Lower leg skin (tissue), 3 donors: ENCODE results near the gene DDC.

Experiments
- POLR2A ChIP-seq, 2 donors: fragments of 450-650 bp; IDR thresholded peaks; one replicate each; pipeline ENCODE4 v1.6.1; 2016 to 2017; ENCODE audit warnings: antibody characterized with exemption in 2 of 2, mild to moderate bottlenecking in 1 of 2, moderate library complexity in 1 of 2
- TF ChIP-seq, protein P1 (sequence below), 3 donors: fragments of 450-650 bp; IDR thresholded peaks; one replicate each; pipeline ENCODE4 v1.5.1; 2016; ENCODE audit warnings: antibody characterized with exemption in 3 of 3, mild to moderate bottlenecking in 3 of 3, moderate library complexity in 2 of 3

GRCh38 chr7:50537417-50537816 lies 27.8 kb downstream of the DDC start:
- TF ChIP-seq, protein P1, sequence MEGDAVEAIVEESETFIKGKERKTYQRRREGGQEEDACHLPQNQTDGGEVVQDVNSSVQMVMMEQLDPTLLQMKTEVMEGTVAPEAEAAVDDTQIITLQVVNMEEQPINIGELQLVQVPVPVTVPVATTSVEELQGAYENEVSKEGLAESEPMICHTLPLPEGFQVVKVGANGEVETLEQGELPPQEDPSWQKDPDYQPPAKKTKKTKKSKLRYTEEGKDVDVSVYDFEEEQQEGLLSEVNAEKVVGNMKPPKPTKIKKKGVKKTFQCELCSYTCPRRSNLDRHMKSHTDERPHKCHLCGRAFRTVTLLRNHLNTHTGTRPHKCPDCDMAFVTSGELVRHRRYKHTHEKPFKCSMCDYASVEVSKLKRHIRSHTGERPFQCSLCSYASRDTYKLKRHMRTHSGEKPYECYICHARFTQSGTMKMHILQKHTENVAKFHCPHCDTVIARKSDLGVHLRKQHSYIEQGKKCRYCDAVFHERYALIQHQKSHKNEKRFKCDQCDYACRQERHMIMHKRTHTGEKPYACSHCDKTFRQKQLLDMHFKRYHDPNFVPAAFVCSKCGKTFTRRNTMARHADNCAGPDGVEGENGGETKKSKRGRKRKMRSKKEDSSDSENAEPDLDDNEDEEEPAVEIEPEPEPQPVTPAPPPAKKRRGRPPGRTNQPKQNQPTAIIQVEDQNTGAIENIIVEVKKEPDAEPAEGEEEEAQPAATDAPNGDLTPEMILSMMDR (IDR thresholded peaks at IDR 0.05): no peak
- no peak for TF ChIP-seq POLR2A (IDR thresholded peaks at IDR 0.05)
